Right forelimb (tissue), 1 donor: ENCODE data around the gene KRTAP5-9.
"Not testable (repeated sequence)": the region's sequence is repeated elsewhere in the genome, so short reads cannot be mapped to it uniquely, and the experiment has no call there.

ENCODE experiments used
- DNase-seq: peaks from one replicate; pipeline ENCODE4 v3.0.0-alpha.2; 2018

Gene KRTAP5-9

GRCh38 chr11:71548120-71548519, at the start of gene KRTAP5-9:
TSS of gene KRTAP5-9 (plus strand) at chr11:71548420. CDS start at chr11:71548658, 238 bp downstream.
- DNase-seq: no peak

DNA sequence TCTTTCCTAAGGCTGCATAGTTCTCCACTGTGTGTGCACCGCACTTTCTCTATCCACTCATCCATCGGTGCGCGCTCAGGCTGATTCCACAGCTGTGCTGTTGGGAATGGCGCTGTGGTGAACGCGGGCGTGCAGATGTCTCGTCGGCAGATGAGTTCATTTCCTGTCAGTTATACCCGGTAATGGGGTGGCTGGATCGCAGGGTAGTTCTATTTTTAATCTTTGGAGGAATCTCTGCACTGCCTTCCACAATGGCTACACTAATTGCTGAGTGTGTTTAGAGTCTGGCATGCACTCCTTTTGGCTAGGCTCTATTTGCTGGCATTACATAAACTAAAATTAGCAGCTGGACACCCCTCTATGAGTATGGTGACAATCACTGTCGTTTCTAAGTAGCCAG, 49.1 kb upstream of the KRTAP5-9 start:
- DNase-seq: no peak

GRCh38 chr11:71499546-71499945, 48.7 kb upstream of the KRTAP5-9 start:
- DNase-seq: no peak

- peak; percentile 33 for DNase-seq
Measured at GRCh38 chr11:71500601-71501021, 47.6 kb upstream of the KRTAP5-9 start.

GRCh38 chr11:71501071-71501985, 46.9 kb upstream of the KRTAP5-9 start:
- peak; percentile 31 for DNase-seq

GRCh38 chr11:71502026-71502425, 46.2 kb upstream of the KRTAP5-9 start:
- no peak for DNase-seq

DNA sequence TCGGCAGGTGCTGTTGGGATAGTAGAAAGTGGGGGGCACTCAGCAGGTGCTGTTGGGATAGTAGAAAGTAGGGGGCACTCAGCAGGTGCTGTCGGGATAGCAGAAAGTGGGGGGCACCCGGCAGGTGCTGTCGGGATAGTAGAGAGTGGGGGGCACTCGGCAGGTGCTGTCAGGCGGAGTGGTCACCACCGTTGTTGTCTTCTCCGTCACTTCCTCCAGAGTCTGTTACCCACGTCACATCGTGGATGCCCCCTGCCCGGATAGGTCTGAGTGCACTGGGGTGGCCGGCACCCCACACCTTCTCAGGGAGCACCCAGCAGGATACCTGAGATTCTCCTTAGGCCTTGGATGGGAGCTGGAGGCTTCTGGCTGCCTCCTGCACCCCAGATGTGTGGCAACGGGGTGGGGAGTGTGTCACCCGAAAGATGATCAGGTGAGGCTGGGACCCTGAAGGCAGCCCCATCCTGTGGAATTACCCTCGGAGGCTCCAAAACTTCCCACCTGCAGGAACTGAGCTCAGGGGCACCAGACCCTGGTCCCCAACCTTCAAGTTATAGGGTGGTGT, 45.3 kb upstream of the KRTAP5-9 start:
- peak; percentile 29 for DNase-seq

DNA sequence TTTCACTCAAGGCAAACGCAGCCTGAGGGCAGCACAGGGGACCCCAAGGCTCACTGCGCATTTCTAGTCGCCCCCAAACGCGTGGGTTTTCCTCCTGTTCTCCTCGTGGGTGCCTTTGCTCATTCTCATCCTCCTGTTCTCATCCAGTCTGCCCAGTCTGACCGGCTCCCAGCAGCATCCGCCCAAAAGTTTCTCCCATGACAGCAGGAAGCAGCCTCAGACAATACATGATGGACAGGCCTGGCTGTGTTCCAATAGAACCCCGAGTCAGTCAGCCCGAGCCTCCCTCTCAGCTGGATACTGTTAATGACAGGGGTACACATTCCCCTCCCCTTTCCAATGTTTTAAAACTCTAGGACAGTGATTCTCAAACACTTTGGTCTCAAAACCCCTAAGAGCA, 43.7 kb upstream of the KRTAP5-9 start:
- DNase-seq: no peak

GRCh38 chr11:71505001-71505400, 43.2 kb upstream of the KRTAP5-9 start:
- DNase-seq: no peak

- DNase-seq: no peak
Measured at GRCh38 chr11:71505781-71506180, 42.4 kb upstream of the KRTAP5-9 start.

DNA sequence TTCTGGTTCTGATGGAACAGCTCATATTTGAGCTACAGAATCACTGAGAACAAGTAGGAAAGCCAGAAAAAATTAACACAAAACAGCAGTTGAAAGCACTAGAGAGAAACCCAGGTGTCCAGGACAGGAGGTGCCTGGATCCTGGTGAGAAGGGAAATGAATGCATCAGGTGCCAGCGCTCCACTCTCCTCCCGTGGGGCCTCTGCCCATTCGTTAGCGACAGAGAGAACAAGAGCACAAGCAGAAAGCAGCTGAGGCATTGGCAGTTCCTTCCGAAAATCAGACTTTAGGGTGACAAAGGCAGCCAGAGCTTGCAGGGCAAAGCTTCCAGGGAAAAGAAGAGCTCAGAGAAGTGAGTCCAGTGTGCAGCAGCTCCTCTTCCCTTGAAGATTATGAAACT, 41.1 kb upstream of the KRTAP5-9 start:
- DNase-seq: no peak

GRCh38 chr11:71518506-71519471, 29.4 kb upstream of the KRTAP5-9 start:
- DNase-seq: no peak

- no peak for DNase-seq
Measured at GRCh38 chr11:71519546-71519945, 28.7 kb upstream of the KRTAP5-9 start.

DNA sequence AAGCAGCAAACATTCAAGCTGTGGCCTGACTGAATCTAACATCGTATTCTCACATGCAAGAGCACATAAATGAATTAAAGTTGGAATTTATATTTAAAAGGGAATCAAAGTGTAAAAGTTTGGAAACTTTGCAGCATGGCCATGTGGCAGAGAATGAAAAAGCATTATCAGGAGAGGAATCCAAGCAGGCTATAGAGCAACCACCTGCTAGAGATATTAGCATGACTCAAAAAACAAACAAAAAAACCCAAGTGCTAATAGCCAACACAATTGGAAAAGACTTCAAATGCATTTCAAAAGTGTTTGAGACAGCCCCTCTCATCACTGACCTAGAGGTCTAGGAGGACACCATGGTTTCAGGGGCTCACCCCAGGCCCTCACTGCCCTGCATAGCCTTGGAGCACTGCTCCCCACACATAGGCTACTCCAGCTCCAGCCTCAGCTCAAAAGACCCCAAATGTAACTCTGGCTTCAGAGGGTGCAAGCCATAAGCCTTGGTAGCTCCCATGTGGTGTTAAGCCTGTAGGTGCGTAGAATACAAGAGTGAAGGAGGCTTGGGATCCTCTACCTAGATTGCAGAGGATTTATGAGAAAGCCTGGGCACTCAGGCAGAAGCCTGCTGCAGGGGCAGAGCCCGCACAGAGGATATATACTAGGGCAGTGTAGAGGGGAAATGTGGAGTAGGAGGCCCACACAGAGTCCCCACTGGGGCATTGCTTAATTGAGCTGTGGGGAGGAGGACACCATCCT, 22.9 kb upstream of the KRTAP5-9 start:
- no peak for DNase-seq

DNA sequence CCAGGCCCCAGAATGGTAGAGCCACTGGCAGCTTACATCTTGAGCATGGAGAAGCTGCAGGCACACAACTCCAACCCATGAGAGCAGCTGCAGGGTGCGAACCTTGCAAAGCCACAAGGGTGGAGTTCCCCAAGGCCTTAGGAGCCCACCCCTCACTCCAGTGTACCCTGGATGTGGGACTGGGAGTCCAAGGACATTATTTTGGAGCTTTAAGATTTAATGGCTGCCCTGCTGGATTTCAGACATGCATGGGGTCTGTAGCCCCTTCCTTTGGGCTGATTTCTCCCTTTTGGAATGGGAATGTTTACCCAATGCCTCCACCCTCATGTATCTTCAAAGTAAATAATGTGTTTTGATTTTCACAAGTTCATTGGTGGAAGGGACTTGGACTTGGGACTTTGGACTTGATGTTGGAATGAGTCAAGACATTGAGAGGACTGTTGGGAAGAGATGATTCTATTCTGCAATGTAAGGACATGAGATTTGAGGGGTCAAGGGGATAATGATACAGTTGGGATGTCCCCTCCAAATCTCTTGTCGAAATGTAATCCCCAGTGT, 22.2 kb upstream of the KRTAP5-9 start:
- no peak for DNase-seq

- not testable (repeated sequence) for DNase-seq
Measured at GRCh38 chr11:71526796-71527575, 21.2 kb upstream of the KRTAP5-9 start, which contains the start of gene KRTAP5-7. TSS of gene KRTAP5-7 (plus strand) at chr11:71527267. CDS start at chr11:71527301, 34 bp downstream.

DNA sequence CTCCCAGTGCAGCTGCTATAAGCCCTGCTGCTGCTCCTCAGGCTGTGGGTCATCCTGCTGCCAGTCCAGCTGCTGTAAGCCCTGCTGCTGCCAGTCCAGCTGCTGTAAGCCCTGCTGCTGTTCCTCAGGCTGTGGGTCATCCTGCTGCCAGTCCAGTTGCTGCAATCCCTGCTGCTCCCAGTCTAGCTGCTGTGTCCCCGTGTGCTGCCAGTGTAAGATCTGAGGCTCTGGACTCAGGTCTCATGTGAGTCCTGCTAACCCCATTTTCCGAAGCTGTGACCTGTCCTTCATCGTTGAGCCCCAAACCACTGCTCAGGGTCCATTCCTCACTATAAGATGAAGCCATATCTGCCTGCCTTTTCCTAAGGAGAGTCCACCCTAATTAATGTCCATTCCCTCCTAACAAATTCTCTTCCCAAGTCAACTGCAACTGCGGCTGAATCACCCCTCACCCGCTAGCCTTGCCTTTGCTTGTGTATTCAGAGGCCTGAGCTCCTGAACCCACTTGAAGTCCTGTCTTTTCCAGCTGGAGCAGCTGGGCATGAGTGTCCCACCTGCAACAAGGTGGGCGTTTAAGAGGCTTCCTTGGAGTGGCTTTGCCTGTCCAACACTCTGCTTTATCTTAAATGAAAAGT, 20.5 kb upstream of the KRTAP5-9 start:
- DNase-seq: no peak

- DNase-seq: no peak
Measured at GRCh38 chr11:71530602-71531001, 17.6 kb upstream of the KRTAP5-9 start.

GRCh38 chr11:71532036-71532610, 16.1 kb upstream of the KRTAP5-9 start:
- DNase-seq: no peak
